ENCODE results near the gene MPL.

MPL gene

DNA sequence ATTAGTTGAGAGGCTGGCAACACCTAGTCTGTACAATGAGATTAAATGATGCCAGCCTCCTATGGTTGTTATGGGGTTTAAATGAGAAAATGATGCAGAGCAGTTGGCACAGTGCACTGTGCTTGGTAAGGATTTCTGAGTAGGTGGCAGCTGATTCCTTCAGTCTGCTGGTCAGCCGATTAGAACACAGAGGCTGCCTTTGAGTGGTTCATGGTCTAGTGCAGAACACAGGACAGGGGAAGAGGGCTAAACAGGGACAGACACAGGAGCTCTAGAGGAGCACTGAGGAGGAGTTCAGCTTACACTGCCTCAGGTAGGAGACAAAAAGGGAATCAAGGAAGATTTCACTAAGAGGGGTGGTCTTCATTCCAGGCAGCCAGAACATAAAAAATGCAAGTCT, 35.4 kb upstream of the MPL start:
- TF ChIP-seq, protein P1, sequence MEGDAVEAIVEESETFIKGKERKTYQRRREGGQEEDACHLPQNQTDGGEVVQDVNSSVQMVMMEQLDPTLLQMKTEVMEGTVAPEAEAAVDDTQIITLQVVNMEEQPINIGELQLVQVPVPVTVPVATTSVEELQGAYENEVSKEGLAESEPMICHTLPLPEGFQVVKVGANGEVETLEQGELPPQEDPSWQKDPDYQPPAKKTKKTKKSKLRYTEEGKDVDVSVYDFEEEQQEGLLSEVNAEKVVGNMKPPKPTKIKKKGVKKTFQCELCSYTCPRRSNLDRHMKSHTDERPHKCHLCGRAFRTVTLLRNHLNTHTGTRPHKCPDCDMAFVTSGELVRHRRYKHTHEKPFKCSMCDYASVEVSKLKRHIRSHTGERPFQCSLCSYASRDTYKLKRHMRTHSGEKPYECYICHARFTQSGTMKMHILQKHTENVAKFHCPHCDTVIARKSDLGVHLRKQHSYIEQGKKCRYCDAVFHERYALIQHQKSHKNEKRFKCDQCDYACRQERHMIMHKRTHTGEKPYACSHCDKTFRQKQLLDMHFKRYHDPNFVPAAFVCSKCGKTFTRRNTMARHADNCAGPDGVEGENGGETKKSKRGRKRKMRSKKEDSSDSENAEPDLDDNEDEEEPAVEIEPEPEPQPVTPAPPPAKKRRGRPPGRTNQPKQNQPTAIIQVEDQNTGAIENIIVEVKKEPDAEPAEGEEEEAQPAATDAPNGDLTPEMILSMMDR (IDR thresholded peaks at IDR 0.05; ENCODE audit: insufficient read depth, low read depth, low read length, missing control alignments): no peak
- H3K4me3 ChIP-seq (ENCODE audit: low read depth, low read length): no peak overlapping the region
- DNase-seq (ENCODE audit: low read depth): no peak

GRCh38 chr1:43302721-43303470, 34.7 kb upstream of the MPL start:
- DNase-seq (ENCODE audit: low read depth): no peak
- TF ChIP-seq, protein P1 (IDR thresholded peaks at IDR 0.05; ENCODE audit: insufficient read depth, low read depth, low read length, missing control alignments): no peak

GRCh38 chr1:43303471-43304313, 33.9 kb upstream of the MPL start:
- no peak for DNase-seq (ENCODE audit: low read depth)
- no peak overlapping the region for H3K4me3 ChIP-seq (ENCODE audit: low read depth, low read length)
- TF ChIP-seq, protein P1 (IDR thresholded peaks at IDR 0.05; ENCODE audit: insufficient read depth, low read depth, low read length, missing control alignments): no peak

More at GRCh38 chr1:43302721-43303470, 34.7 kb upstream of the MPL start:
- H3K4me3 ChIP-seq (ENCODE audit: low read depth, low read length): no peak overlapping the region

DNA sequence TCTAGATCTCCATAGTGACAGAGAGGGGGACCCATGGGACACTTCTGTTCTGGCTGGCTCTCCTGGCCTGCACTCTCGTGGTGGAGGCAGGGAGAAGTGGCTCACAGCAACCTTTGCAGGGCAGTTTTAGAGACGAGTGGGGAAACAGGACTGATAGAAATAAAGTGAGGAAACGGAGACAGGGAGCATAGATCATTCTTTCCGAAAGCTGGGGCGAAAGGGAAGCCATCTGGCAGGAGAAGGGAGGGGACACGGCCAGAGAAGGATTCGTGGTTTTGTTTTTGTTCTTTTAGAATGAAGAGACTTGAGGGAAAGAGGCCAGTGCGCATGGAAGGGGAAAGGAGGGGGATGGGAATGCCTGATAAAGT, 33.3 kb upstream of the MPL start:
- TF ChIP-seq, protein P1 (IDR thresholded peaks at IDR 0.05; ENCODE audit: insufficient read depth, low read depth, low read length, missing control alignments): no peak
- H3K4me3 ChIP-seq (ENCODE audit: low read depth, low read length): no peak overlapping the region
- DNase-seq (ENCODE audit: low read depth): no peak

DNA sequence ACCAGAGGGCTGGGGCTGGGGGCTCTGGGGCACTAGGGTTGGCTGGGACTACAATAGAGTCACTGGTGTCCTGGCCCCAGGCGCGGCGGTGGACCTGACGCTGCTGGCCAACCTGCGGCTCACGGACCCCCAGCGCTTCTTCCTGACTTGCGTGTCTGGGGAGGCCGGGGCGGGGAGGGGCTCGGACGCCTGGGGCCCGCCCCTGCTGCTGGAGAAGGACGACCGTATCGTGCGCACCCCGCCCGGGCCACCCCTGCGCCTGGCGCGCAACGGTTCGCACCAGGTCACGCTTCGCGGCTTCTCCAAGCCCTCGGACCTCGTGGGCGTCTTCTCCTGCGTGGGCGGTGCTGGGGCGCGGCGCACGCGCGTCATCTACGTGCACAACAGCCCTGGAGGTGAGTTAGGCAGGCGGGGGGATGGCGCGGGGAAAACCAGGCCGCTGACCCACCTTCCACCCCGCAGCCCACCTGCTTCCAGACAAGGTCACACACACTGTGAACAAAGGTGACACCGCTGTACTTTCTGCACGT, 32.8 kb upstream of the MPL start:
- DNase-seq (ENCODE audit: low read depth): no peak
- H3K4me3 ChIP-seq (ENCODE audit: low read depth, low read length): no peak overlapping the region
- TF ChIP-seq, protein P1 (IDR thresholded peaks at IDR 0.05; ENCODE audit: insufficient read depth, low read depth, low read length, missing control alignments): no peak

- TF ChIP-seq, protein P1 (IDR thresholded peaks at IDR 0.05; ENCODE audit: insufficient read depth, low read depth, low read length, missing control alignments): no peak
- no peak for DNase-seq (ENCODE audit: low read depth)
- H3K4me3 ChIP-seq (ENCODE audit: low read depth, low read length): no peak overlapping the region
Measured at GRCh38 chr1:43305461-43305860, 32.2 kb upstream of the MPL start.
